H1 (cell line): ENCODE results near the gene APOA4. TPM values are rescaled to one million over a fixed set of nuclear protein-coding genes. Genes with fewer than 3 reads are reported as not detected.

Experiments used
- CTCF ChIA-PET: fragments of 300-600 bp; sonication (Branson Sonifier 250); formaldehyde crosslinking; loops from one replicate; lab custom pipeline; 2021; ENCODE audit not compliant: partially characterized antibody; lab: Charles Lee
- POLR2A ChIA-PET: fragments of 300-600 bp; sonication (Branson Sonifier 250); formaldehyde crosslinking; loops from one replicate; lab custom pipeline; 2021; ENCODE audit warnings: inconsistent platforms; ENCODE audit not compliant: partially characterized antibody; lab: Charles Lee
- DNase-seq, 2 experiments: peaks; one replicate each; pipeline versions ENCODE4 v3.0.0 to v3.0.0-alpha.2; 2010 to 2022; ENCODE audit warnings: low spot score in 2 of 2, low read depth in 1 of 2, mixed read lengths in 1 of 2
- FAIRE-seq: peaks from 2 replicates; lab custom pipeline; 2011; peaks lifted over from hg19 to GRCh38; lab: Jason Lieb, UNC
- H2AFZ ChIP-seq: 2 replicates; pipeline ENCODE4 v1.8.1; 2012; ENCODE audit warnings: low read length, inconsistent platforms
- H2AK5ac ChIP-seq: 2 replicates; pipeline ENCODE4 v1.6.1; 2013; ENCODE audit warnings: low read depth, low read length
- H2BK120ac ChIP-seq: replicated peaks from 2 replicates; pipeline ENCODE3; 2013; ENCODE audit warnings: low read depth, low read length, inconsistent platforms
- H2BK12ac ChIP-seq: 2 replicates; pipeline ENCODE4 v1.6.1; 2013; ENCODE audit warnings: low read depth, low read length
- H2BK15ac ChIP-seq: 2 replicates; pipeline ENCODE4 v1.6.1; 2013; ENCODE audit warnings: low read length
- H2BK20ac ChIP-seq: 2 replicates; pipeline ENCODE4 v1.6.1; 2013; ENCODE audit warnings: low read length
- H2BK5ac ChIP-seq: 2 replicates; pipeline ENCODE4 v1.6.1; 2013; ENCODE audit warnings: low read depth, low read length
- H3K14ac ChIP-seq: 2 replicates; pipeline ENCODE4 v1.6.1; 2013; ENCODE audit warnings: inconsistent platforms; ENCODE audit not compliant: insufficient read length
- H3K18ac ChIP-seq: 2 replicates; pipeline ENCODE4 v1.6.1; 2013; ENCODE audit warnings: low read length; ENCODE audit errors: extremely low read depth
- H3K23ac ChIP-seq: 2 replicates; pipeline ENCODE4 v1.6.1; 2013; ENCODE audit warnings: inconsistent platforms; ENCODE audit not compliant: insufficient read length
- H3K23me2 ChIP-seq: 2 replicates; pipeline ENCODE4 v1.6.1; 2013; ENCODE audit warnings: low read depth, low read length
- H3K27ac ChIP-seq: 2 replicates; pipeline ENCODE4 v1.6.1; 2011; ENCODE audit warnings: low read depth, low read length, inconsistent platforms
- H3K27me3 ChIP-seq, 4 experiments: replicated peaks in 1 of 4; 1 replicate in 1 of 4; 2 replicates in 3 of 4; pipeline versions ENCODE4 v1.6.1 to v1.8.1; 2011 to 2013; ENCODE audit warnings: low read length in 3 of 4, mild to moderate bottlenecking in 3 of 4, inconsistent platforms in 2 of 4, mixed read lengths in 2 of 4, moderate library complexity in 1 of 4; ENCODE audit not compliant: control insufficient read depth in 3 of 4, insufficient read depth in 3 of 4; ENCODE audit errors: extremely low read depth in 1 of 4
- H3K36me3 ChIP-seq, 4 experiments: 2 replicates each; pipeline versions ENCODE4 v1.6.1 to v1.8.1; 2011 to 2013; ENCODE audit warnings: mild to moderate bottlenecking in 4 of 4, low read length in 3 of 4, moderate library complexity in 2 of 4, control low read depth in 1 of 4, inconsistent platforms in 1 of 4; ENCODE audit not compliant: insufficient read depth in 4 of 4, control insufficient read depth in 2 of 4
- H3K4ac ChIP-seq: replicated peaks from 2 replicates; pipeline ENCODE3; 2013; ENCODE audit warnings: low read length, low read depth, mixed read lengths, inconsistent platforms; ENCODE audit not compliant: insufficient read length
- H3K4me1 ChIP-seq, 4 experiments: replicated peaks in 1 of 4; 1 replicate in 1 of 4; 2 replicates in 3 of 4; pipeline versions ENCODE4 v1.6.1 to v1.8.1; 2011 to 2013; ENCODE audit warnings: low read length in 3 of 4, inconsistent platforms in 2 of 4, mixed read lengths in 1 of 4; ENCODE audit not compliant: insufficient read depth in 4 of 4, control insufficient read depth in 3 of 4
- H3K4me2 ChIP-seq, 2 experiments: 2 replicates each; pipeline versions ENCODE4 v1.6.1 to v1.8.1; 2011 to 2013; ENCODE audit warnings: low read depth in 2 of 2, low read length in 2 of 2, control low read depth in 1 of 2, inconsistent platforms in 1 of 2, mild to moderate bottlenecking in 1 of 2; ENCODE audit not compliant: insufficient read depth in 1 of 2
- H3K4me3 ChIP-seq, 4 experiments: fragments of 200-600, 300-600 bp in 1 of 4; sonication (generic), shearing (Covaris generic), sonication (Bioruptor Twin) in 1 of 4; 2 replicates each; pipeline versions ENCODE4 v1.5.1 to v1.8.1; 2011 to 2016; ENCODE audit warnings: low read length in 4 of 4, low read depth in 3 of 4, control low read depth in 2 of 4, inconsistent platforms in 2 of 4, mild to moderate bottlenecking in 2 of 4, mixed read lengths in 1 of 4, moderate library complexity in 1 of 4; ENCODE audit not compliant: insufficient read depth in 2 of 4; ENCODE audit errors: extremely low read depth in 1 of 4
- H3K56ac ChIP-seq: replicated peaks from 2 replicates; pipeline ENCODE3; 2013; ENCODE audit warnings: low read depth, mild to moderate bottlenecking, mixed read lengths, low read length, inconsistent platforms; ENCODE audit not compliant: insufficient read length
- H3K79me1 ChIP-seq: 2 replicates; pipeline ENCODE4 v1.6.1; 2013; ENCODE audit warnings: low read depth, low read length, control low read depth
- H3K79me2 ChIP-seq, 2 experiments: 2 replicates each; pipeline versions ENCODE4 v1.6.1 to v1.8.1; 2012 to 2013; ENCODE audit warnings: low read length in 2 of 2, mild to moderate bottlenecking in 2 of 2, inconsistent platforms in 1 of 2; ENCODE audit not compliant: insufficient read depth in 2 of 2, control insufficient read depth in 1 of 2
- H3K9ac ChIP-seq, 4 experiments: replicated peaks in 1 of 4; 1 replicate in 1 of 4; 2 replicates in 3 of 4; pipeline versions ENCODE4 v1.6.1 to v1.8.1; 2011 to 2013; ENCODE audit warnings: low read depth in 3 of 4, low read length in 3 of 4, control low read depth in 2 of 4, mild to moderate bottlenecking in 2 of 4, moderate library complexity in 2 of 4, inconsistent platforms in 1 of 4; ENCODE audit errors: extremely low read depth in 1 of 4
- H3K9me3 ChIP-seq, 2 experiments: 2 replicates each; pipeline versions ENCODE4 v1.6.1 to v1.8.1; 2012 to 2013; ENCODE audit warnings: mild to moderate bottlenecking in 2 of 2, moderate library complexity in 2 of 2, control low read depth in 1 of 2, inconsistent platforms in 1 of 2, low read depth in 1 of 2, low read length in 1 of 2, mixed read lengths in 1 of 2; ENCODE audit not compliant: insufficient read depth in 2 of 2
- H4K20me1 ChIP-seq, 2 experiments: replicated peaks in 1 of 2; 2 replicates each; pipeline versions ENCODE3 to v1.8.1; 2011 to 2013; ENCODE audit warnings: inconsistent platforms in 2 of 2, low read length in 2 of 2, mild to moderate bottlenecking in 1 of 2; ENCODE audit not compliant: insufficient read depth in 2 of 2, control insufficient read depth in 1 of 2
- H4K5ac ChIP-seq: 2 replicates; pipeline ENCODE4 v1.6.1; 2013; ENCODE audit warnings: low read length, low read depth, mixed read lengths, inconsistent platforms; ENCODE audit not compliant: insufficient read length
- H4K8ac ChIP-seq: 2 replicates; pipeline ENCODE4 v1.8.0; 2013; ENCODE audit warnings: mild to moderate bottlenecking, moderate library complexity, low read length, inconsistent platforms; ENCODE audit not compliant: insufficient read depth; ENCODE audit errors: extremely low read depth
- H4K91ac ChIP-seq: replicated peaks from 2 replicates; pipeline ENCODE3; 2013; ENCODE audit warnings: low read length, mixed read lengths, inconsistent platforms; ENCODE audit not compliant: insufficient read length
- CTBP2 ChIP-seq: IDR thresholded peaks from 2 replicates; pipeline ENCODE4 v1.7.0; 2011; ENCODE audit warnings: borderline replicate concordance, mild to moderate bottlenecking, moderate library complexity, mixed read lengths, low read length; ENCODE audit not compliant: insufficient read depth, insufficient read length
- WGBS, 2 experiments: shearing (Covaris generic) in 1 of 2; methylation state at CpG; one replicate each; pipeline versions ENCODE4 v1.1.6 to v1.1.7; 2013 to 2015; ENCODE audit warnings: low lambda C conversion rate in 2 of 2, mixed read lengths in 2 of 2, inconsistent platforms in 1 of 2, low coverage in 1 of 2, missing lambda C conversion rate in 1 of 2; ENCODE audit not compliant: insufficient replicate concordance in 2 of 2, insufficient coverage in 1 of 2, insufficient read length in 1 of 2; ENCODE audit errors: extremely low coverage in 1 of 2, missing lambda C conversion rate in 1 of 2; 5-methylcytosine and 5-hydroxymethylcytosine counted together
- polyA plus RNA-seq, 7 experiments: library from polyadenylated mRNA; depleted of rRNA in 3 of 7; stranded (reverse) in 5 of 7; unstranded in 2 of 7; fragments of >200 nt in 5 of 7; fragments of 200-250 nt in 2 of 7; gene quantifications; 1 replicate in 5 of 7; 2 replicates in 1 of 7; 4 replicates in 1 of 7; pipeline versions ENCODE4 v1.2.1 to v1.2.3, GENCODE V29; 2011 to 2013; ENCODE audit warnings: missing spikeins in 2 of 7, mixed read lengths in 2 of 7
- total RNA-seq: library from RNA; stranded (reverse); fragmentation: NEBNext Ultra II Directional; extraction: Animal tissue kit (Norgen Biotek cat#: 25700); gene quantifications from 2 replicates; pipeline ENCODE4 v1.2.1, GENCODE V29; 2021

The APOA4 gene
- total and polyA plus RNA-seq, 2 of the 8 experiments (the other 6 are each of a cell fraction or from before 2014, with no cell fraction given) = not detected

DNA sequence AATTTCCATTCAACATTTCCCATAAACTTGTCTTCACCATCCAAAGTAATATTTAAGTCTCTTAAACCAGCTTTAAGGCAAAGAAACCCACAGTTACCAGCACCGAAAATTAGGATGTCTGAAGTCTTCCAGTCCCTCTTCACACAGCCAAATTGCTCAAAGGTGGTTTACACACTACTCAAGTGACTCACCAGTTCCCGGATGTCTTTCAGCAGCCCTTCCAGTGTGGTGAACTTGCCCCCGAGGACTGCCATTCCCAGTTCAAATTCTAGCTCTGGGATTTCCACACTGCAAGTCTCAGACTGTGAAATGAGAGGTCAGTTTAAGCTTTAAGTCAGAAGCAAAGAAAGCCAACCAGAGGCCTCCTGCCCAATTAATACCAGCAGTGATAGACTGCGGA is 40.4 kb downstream of the APOA4 start:
- DNase-seq (no peak), FAIRE-seq (no peak)
- H4K20me1 ChIP-seq = peaks cover 2% of the 10 kb centered on the region in 2 experiments
- no peak overlapping the region for H3K23ac ChIP-seq
- H4K91ac ChIP-seq = no peak overlapping the region
- H3K79me2 ChIP-seq = peaks cover 0 to 15% of the 10 kb centered on the region in 2 experiments; a peak in 2 of 4 replicates
- H2BK120ac ChIP-seq = no peak overlapping the region
- H2BK20ac ChIP-seq = no peak overlapping the region
- TF ChIP-seq CTBP2 = no peak
- H2AFZ ChIP-seq = no peak overlapping the region
- H3K27ac ChIP-seq = no peak overlapping the region
- no peak overlapping the region for H3K18ac ChIP-seq
- H4K5ac ChIP-seq = no peak overlapping the region
- ChIA-PET POLR2A (interaction anchor here (0.7 to 2.9 kb wide), 2 partner anchors 9 to 326 kb away, joined by 3 to 13 read pairs; partner anchors contain the start of gene BUD13), CTCF (interaction anchor here (1.1 kb wide), 1 partner anchor 8 kb away, joined by 3 read pairs; the partner anchor contains the start of gene APOA5)
- H3K56ac ChIP-seq = no peak overlapping the region
- H3K14ac ChIP-seq = no peak overlapping the region
- no peak overlapping the region for H2BK12ac ChIP-seq
- H3K9ac ChIP-seq = no peak overlapping the region
- no peak overlapping the region for H3K4me2 ChIP-seq
- peaks cover 5% of the 10 kb centered on the region; the same call in 1 of the 2 replicates for H3K79me1 ChIP-seq
- H3K4ac ChIP-seq = no peak overlapping the region
- H3K36me3 ChIP-seq = peaks cover 50 to 83% (median 62%) of the 10 kb centered on the region in 4 experiments
- no peak overlapping the region for H2BK15ac ChIP-seq
- H3K23me2 ChIP-seq = peaks cover 5% of the 10 kb centered on the region
- H3K27me3 ChIP-seq = no peaks in the 10 kb centered on the region
- no peak overlapping the region for H4K8ac ChIP-seq
- H3K4me3 ChIP-seq = no peak overlapping the region
- H2AK5ac ChIP-seq = no peak overlapping the region
- WGBS, 2 experiments = 87% methylated on average over 4 of the region's 4 CpGs; no CpG with 5 or more reads in 1 of the 2 experiments
- no peak overlapping the region for H2BK5ac ChIP-seq
- peaks cover 0 to 7% (median 2%) of the 10 kb centered on the region in 4 experiments; a peak in 4 of 7 replicates for H3K4me1 ChIP-seq
- H3K9me3 ChIP-seq = no peaks in the 10 kb centered on the region
